Measurements from ENCODE around the gene C2orf72.

C2orf72 gene

GRCh38 chr2:231068525-231069222, 31.4 kb downstream of the C2orf72 start:
- DNase-seq (ENCODE audit: low read depth, low spot score): no peak

- DNase-seq (ENCODE audit: low read depth, low spot score): no peak
Observed at GRCh38 chr2:231069379-231070054, 32.2 kb downstream of the C2orf72 start.

GRCh38 chr2:231084565-231084964, 47.2 kb downstream of the C2orf72 start:
- DNase-seq (ENCODE audit: low read depth, low spot score): no peak

DNA sequence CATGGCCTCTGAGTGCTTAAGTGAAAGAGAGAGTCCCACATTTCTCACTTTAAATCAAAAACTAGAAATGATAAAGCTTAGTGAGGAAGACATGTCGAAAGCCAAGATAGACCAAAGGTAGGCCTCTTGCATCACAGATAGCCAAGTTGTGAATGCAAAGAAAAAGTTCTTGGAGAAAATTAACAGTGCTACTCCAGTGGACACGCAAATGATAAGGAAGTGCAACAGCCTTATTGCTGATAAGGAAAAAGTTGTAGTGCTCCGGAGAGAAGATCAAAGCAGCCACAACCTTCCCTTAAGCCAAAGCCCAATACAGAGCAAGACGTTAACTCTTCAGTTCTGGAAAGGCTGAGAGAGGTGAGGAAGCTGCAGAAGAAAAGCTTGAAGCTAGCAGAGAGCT, 51.4 kb downstream of the C2orf72 start:
- no peak for DNase-seq (ENCODE audit: low read depth, low spot score)

DNA sequence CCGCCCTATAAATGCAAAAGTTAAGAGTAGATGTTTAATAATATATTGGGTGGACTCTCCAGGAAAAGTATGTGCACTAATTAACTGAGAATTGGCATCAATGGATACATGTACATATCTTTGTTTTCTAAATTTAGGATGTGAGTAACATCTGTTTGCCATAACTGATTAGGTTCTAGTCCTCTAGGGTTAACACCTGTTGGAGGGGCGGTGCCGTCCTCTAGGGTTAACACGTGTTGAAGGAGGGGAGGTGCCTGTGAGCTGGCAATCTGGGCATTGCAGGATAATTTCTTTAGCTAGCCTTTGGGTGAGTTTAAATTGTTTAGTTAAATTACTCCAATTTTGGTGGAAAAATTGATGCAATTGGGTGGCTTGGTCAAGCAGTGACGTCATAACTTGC, 56.6 kb downstream of the C2orf72 start:
- DNase-seq (ENCODE audit: low read depth, low spot score): no peak

DNA sequence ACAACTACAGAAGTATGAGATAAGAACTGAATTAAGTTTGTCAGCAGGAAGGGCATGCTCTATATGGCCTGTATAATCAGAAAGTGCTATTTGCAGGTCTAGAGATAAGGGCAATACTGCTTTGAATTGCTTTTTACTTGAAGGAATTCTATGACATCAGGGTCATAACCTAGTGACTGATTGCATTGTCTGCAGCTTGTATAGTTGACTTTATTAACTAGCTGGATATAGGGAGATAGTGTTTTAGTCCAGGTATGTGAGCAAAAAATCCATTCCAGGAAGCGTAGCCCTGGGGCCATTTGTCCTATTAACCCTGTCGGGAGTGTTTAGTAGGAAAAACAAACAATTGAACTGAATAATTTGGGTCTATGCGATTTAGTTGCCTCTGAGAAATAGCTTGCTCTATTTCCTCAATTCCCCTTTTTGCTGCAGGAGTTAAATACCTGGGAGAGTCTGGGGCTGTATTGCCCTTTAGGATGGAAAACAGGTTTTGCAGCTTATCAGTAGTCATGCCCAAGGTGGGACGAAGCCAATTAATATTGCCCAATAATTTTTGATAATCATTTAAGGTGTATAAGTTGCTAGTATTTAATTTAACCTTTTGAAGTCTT, 57.5 kb downstream of the C2orf72 start:
- DNase-seq (ENCODE audit: low read depth, low spot score): no peak
